ENCODE measurements around the gene RTRAF.

The RTRAF gene

GRCh38 chr14:52021957-52022600 lies 32.7 kb downstream of the RTRAF start:
- no peak for FAIRE-seq

- no peak for FAIRE-seq
Observed at GRCh38 chr14:52023518-52023917, 34.2 kb downstream of the RTRAF start.

GRCh38 chr14:52025310-52025709 lies 36.0 kb downstream of the RTRAF start:
- no peak for FAIRE-seq

GRCh38 chr14:52026017-52026660 lies 36.8 kb downstream of the RTRAF start:
- no peak for FAIRE-seq

GRCh38 chr14:52026901-52027300 lies 37.6 kb downstream of the RTRAF start:
- FAIRE-seq: no peak

- FAIRE-seq: no peak
Observed at GRCh38 chr14:52029881-52030280, 40.5 kb downstream of the RTRAF start.

- no peak for FAIRE-seq
Observed at GRCh38 chr14:52031781-52032180, 42.4 kb downstream of the RTRAF start.

- no peak for FAIRE-seq
Observed at GRCh38 chr14:52032204-52032801, 43.0 kb downstream of the RTRAF start.

GRCh38 chr14:52033101-52033642 lies 43.8 kb downstream of the RTRAF start:
- FAIRE-seq: no peak

GRCh38 chr14:52039124-52039815 lies 49.9 kb downstream of the RTRAF start:
- no peak for FAIRE-seq

- no peak for FAIRE-seq
Observed at GRCh38 chr14:52040598-52040997, 51.3 kb downstream of the RTRAF start.

GRCh38 chr14:52042371-52043289 lies 53.3 kb downstream of the RTRAF start:
- no peak for FAIRE-seq

- no peak for FAIRE-seq
Observed at GRCh38 chr14:52043690-52044089, 54.3 kb downstream of the RTRAF start.

GRCh38 chr14:52044791-52045522 lies 55.6 kb downstream of the RTRAF start:
- FAIRE-seq: no peak

GRCh38 chr14:52046376-52046917 lies 57.1 kb downstream of the RTRAF start:
- no peak for FAIRE-seq

- FAIRE-seq: no peak
Observed at GRCh38 chr14:52048116-52048515, 58.8 kb downstream of the RTRAF start.

GRCh38 chr14:52048641-52049204 lies 59.4 kb downstream of the RTRAF start:
- no peak for FAIRE-seq

- no peak for FAIRE-seq
Observed at GRCh38 chr14:52049271-52049670, 59.9 kb downstream of the RTRAF start.

GRCh38 chr14:52049721-52050588 lies 60.6 kb downstream of the RTRAF start:
- FAIRE-seq: no peak

GRCh38 chr14:52051251-52051650 lies 61.9 kb downstream of the RTRAF start:
- FAIRE-seq: no peak

Data from colon (tissue), 2 donors.